Measurements from ENCODE around the gene RPGRIP1L.

The RPGRIP1L gene

GRCh38 chr16:53598511-53599275 is 105.0 kb downstream of the RPGRIP1L start:
- DNase-seq = no peak

GRCh38 chr16:53597776-53598175 is 105.9 kb downstream of the RPGRIP1L start:
- DNase-seq = no peak

- no peak for DNase-seq
These were observed 115.5 kb downstream of the RPGRIP1L start for GRCh38 chr16:53588081-53588648.

- no peak for DNase-seq
These were observed 120.3 kb downstream of the RPGRIP1L start for GRCh38 chr16:53583401-53583800.

- DNase-seq = no peak
These were observed 121.9 kb downstream of the RPGRIP1L start for GRCh38 chr16:53581784-53582183.

- DNase-seq = no peak
These were observed 123.4 kb downstream of the RPGRIP1L start for GRCh38 chr16:53580038-53580802.

GRCh38 chr16:53576904-53577303 is 126.8 kb downstream of the RPGRIP1L start:
- DNase-seq = no peak

- DNase-seq = no peak
These were observed 127.4 kb downstream of the RPGRIP1L start for GRCh38 chr16:53576210-53576609.

GRCh38 chr16:53571763-53572162 is 131.9 kb downstream of the RPGRIP1L start:
- DNase-seq = no peak

- DNase-seq = peak; percentile 35
These were observed 137.0 kb downstream of the RPGRIP1L start for GRCh38 chr16:53566552-53567245.

- DNase-seq = no peak
These were observed 138.3 kb downstream of the RPGRIP1L start for GRCh38 chr16:53565296-53565863.

GRCh38 chr16:53563426-53563825 is 140.2 kb downstream of the RPGRIP1L start:
- no peak for DNase-seq

GRCh38 chr16:53561101-53561888 is 142.4 kb downstream of the RPGRIP1L start:
- DNase-seq = no peak

GRCh38 chr16:53559270-53559951 is 144.2 kb downstream of the RPGRIP1L start:
- no peak for DNase-seq

GRCh38 chr16:53558710-53559109 is 144.9 kb downstream of the RPGRIP1L start:
- DNase-seq = no peak

GRCh38 chr16:53556521-53556920 is 147.1 kb downstream of the RPGRIP1L start:
- DNase-seq = peak; percentile 71

- DNase-seq = peak; percentile 98
These were observed 153.5 kb downstream of the RPGRIP1L start for GRCh38 chr16:53549970-53550690.
